GM19240 (cell line): ENCODE results near the gene ADGRD2.

Experiments used
- DNase-seq: peaks from one replicate; pipeline ENCODE4 v3.0.0; 2011; ENCODE audit warnings: low spot score; ENCODE audit not compliant: insufficient read length

The ADGRD2 gene

GRCh38 chr9:124510650-124511425, 60.6 kb downstream of the ADGRD2 start:
- no peak for DNase-seq

- DNase-seq = no peak
These were observed 61.2 kb downstream of the ADGRD2 start for GRCh38 chr9:124511426-124511840.

GRCh38 chr9:124511891-124512805, 61.9 kb downstream of the ADGRD2 start:
- no peak for DNase-seq

GRCh38 chr9:124512806-124513204, 62.6 kb downstream of the ADGRD2 start:
- no peak for DNase-seq

- DNase-seq = no peak
These were observed 63.2 kb downstream of the ADGRD2 start for GRCh38 chr9:124513376-124513994.

- DNase-seq = no peak
These were observed 63.9 kb downstream of the ADGRD2 start for GRCh38 chr9:124514125-124514524.

- no peak for DNase-seq
These were observed 64.6 kb downstream of the ADGRD2 start for GRCh38 chr9:124514874-124515273.

- no peak for DNase-seq
These were observed 67.3 kb downstream of the ADGRD2 start for GRCh38 chr9:124517600-124517999.

- no peak for DNase-seq
These were observed 67.9 kb downstream of the ADGRD2 start for GRCh38 chr9:124518116-124518515.

GRCh38 chr9:124520206-124520596, 70.0 kb downstream of the ADGRD2 start:
- no peak for DNase-seq

- no peak for DNase-seq
These were observed 70.9 kb downstream of the ADGRD2 start for GRCh38 chr9:124521142-124521541.

- no peak for DNase-seq
These were observed 72.2 kb downstream of the ADGRD2 start for GRCh38 chr9:124522121-124523098.

GRCh38 chr9:124526174-124526573, 75.9 kb downstream of the ADGRD2 start:
- no peak for DNase-seq

- DNase-seq = no peak
These were observed 77.5 kb downstream of the ADGRD2 start for GRCh38 chr9:124527781-124528180.
